Measurements from ENCODE around the gene SWAP70. TPM values are rescaled to one million over a fixed set of nuclear protein-coding genes. Genes with fewer than 3 reads are reported as not detected.

SWAP70 gene
- total and polyA plus RNA-seq, 9 of the 15 experiments (the other 6 are each of a cell fraction or from before 2014, with no cell fraction given) = 1.7 to 4.9 (median 3.9) TPM

DNA sequence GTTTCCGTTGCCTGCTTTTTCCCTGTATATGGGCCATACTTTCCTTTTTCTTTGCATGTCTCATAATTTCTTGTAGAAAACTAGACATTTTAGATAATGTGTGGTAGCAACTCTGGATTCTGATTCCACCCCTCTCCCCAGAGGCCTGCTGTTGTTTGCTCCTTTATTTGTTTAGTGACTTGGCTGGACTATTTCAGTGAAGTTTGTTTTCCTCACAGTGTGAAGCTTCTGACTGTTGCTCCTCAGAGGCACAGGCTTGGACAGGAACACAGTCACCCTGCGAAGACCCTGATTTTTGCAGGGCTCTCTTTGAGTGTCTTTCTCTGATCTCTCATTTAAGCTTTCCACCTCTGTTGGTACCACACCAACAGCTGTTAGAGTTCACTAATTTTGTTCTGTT lies 72.5 kb downstream of the SWAP70 start:
- H3K27ac ChIP-seq (ENCODE audit: extremely low read depth, low read depth, low read length) = no peak overlapping the region
- no TSS peak for BruUV-seq (replicated peaks)
- ChIA-PET CTCF (ENCODE audit: low intra/inter-chr PET ratio) (no interaction called here), POLR2A (interaction anchor here (1.1 kb wide), 1 partner anchor 55 kb away, joined by 3 read pairs; no protein-coding TSS in a partner anchor)
- H3K9ac ChIP-seq (ENCODE audit: insufficient read depth in 1 of 2, low read depth in 2 of 2, low read length in 2 of 2) = no peak overlapping the region
- no peaks in the 10 kb centered on the region for H3K27me3 ChIP-seq (ENCODE audit: control insufficient read depth in 2 of 2, insufficient read depth in 2 of 2, low read length in 2 of 2)
- intact Hi-C loops (cut with micrococcal nuclease) (no loop called here), in situ Hi-C loops (cut with MboI) (no loop called here)
- no peak for TF ChIP-seq U2AF2 (optimal IDR thresholded peaks at IDR 0.05; ENCODE audit: low read depth, low read length)
- TF ChIP-seq, protein P1, sequence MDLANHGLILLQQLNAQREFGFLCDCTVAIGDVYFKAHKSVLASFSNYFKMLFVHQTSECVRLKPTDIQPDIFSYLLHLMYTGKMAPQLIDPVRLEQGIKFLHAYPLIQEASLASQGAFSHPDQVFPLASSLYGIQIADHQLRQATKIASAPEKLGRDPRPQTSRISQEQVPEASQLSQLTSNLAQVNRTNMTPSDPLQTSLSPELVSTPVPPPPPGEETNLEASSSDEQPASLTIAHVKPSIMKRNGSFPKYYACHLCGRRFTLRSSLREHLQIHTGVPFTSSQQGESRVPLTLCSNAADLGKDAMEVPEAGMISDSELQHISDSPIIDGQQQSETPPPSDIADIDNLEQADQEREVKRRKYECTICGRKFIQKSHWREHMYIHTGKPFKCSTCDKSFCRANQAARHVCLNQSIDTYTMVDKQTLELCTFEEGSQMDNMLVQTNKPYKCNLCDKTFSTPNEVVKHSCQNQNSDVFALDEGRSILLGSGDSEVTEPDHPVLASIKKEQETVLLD (IDR thresholded peaks at IDR 0.05) = no peak
- no peak for TF ChIP-seq RBM14 (IDR thresholded peaks at IDR 0.05; ENCODE audit: borderline replicate concordance, insufficient read depth, low read depth, low read length)
- no peak for TF ChIP-seq CBX2 (IDR thresholded peaks at IDR 0.05; ENCODE audit: insufficient read depth, low read length, poor library complexity, severe bottlenecking)
- no peak for TF ChIP-seq STAG1 (CRISPR knock-in tag; IDR thresholded peaks at IDR 0.05; ENCODE audit: borderline replicate concordance)
- TF ChIP-seq, protein P2, sequence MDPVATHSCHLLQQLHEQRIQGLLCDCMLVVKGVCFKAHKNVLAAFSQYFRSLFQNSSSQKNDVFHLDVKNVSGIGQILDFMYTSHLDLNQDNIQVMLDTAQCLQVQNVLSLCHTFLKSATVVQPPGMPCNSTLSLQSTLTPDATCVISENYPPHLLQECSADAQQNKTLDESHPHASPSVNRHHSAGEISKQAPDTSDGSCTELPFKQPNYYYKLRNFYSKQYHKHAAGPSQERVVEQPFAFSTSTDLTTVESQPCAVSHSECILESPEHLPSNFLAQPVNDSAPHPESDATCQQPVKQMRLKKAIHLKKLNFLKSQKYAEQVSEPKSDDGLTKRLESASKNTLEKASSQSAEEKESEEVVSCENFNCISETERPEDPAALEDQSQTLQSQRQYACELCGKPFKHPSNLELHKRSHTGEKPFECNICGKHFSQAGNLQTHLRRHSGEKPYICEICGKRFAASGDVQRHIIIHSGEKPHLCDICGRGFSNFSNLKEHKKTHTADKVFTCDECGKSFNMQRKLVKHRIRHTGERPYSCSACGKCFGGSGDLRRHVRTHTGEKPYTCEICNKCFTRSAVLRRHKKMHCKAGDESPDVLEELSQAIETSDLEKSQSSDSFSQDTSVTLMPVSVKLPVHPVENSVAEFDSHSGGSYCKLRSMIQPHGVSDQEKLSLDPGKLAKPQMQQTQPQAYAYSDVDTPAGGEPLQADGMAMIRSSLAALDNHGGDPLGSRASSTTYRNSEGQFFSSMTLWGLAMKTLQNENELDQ (CRISPR knock-in tag; IDR thresholded peaks at IDR 0.05; ENCODE audit: borderline replicate concordance) = no peak
- no peak for TF ChIP-seq ZFPM2 (CRISPR knock-in tag; IDR thresholded peaks at IDR 0.05)
- TF ChIP-seq PPARD (CRISPR knock-in tag; IDR thresholded peaks at IDR 0.05) = no peak
- no peak for TF ChIP-seq ADNP (tag; IDR thresholded peaks at IDR 0.05)
- no peak for TF ChIP-seq ZNF695 (CRISPR knock-in tag; IDR thresholded peaks at IDR 0.05)
- TF ChIP-seq XRCC3 (IDR thresholded peaks at IDR 0.05) = no peak
- no peak for TF ChIP-seq ZFP30 (CRISPR knock-in tag; IDR thresholded peaks at IDR 0.05; ENCODE audit: borderline replicate concordance)
- TF ChIP-seq ZNF354B (CRISPR knock-in tag; IDR thresholded peaks at IDR 0.05) = no peak
- TF ChIP-seq, protein P3, sequence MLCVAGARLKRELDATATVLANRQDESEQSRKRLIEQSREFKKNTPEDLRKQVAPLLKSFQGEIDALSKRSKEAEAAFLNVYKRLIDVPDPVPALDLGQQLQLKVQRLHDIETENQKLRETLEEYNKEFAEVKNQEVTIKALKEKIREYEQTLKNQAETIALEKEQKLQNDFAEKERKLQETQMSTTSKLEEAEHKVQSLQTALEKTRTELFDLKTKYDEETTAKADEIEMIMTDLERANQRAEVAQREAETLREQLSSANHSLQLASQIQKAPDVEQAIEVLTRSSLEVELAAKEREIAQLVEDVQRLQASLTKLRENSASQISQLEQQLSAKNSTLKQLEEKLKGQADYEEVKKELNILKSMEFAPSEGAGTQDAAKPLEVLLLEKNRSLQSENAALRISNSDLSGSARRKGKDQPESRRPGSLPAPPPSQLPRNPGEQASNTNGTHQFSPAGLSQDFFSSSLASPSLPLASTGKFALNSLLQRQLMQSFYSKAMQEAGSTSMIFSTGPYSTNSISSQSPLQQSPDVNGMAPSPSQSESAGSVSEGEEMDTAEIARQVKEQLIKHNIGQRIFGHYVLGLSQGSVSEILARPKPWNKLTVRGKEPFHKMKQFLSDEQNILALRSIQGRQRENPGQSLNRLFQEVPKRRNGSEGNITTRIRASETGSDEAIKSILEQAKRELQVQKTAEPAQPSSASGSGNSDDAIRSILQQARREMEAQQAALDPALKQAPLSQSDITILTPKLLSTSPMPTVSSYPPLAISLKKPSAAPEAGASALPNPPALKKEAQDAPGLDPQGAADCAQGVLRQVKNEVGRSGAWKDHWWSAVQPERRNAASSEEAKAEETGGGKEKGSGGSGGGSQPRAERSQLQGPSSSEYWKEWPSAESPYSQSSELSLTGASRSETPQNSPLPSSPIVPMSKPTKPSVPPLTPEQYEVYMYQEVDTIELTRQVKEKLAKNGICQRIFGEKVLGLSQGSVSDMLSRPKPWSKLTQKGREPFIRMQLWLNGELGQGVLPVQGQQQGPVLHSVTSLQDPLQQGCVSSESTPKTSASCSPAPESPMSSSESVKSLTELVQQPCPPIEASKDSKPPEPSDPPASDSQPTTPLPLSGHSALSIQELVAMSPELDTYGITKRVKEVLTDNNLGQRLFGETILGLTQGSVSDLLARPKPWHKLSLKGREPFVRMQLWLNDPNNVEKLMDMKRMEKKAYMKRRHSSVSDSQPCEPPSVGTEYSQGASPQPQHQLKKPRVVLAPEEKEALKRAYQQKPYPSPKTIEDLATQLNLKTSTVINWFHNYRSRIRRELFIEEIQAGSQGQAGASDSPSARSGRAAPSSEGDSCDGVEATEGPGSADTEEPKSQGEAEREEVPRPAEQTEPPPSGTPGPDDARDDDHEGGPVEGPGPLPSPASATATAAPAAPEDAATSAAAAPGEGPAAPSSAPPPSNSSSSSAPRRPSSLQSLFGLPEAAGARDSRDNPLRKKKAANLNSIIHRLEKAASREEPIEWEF (CRISPR knock-in tag; IDR thresholded peaks at IDR 0.05) = no peak
- no peaks in the 10 kb centered on the region for H3K79me2 ChIP-seq (ENCODE audit: control insufficient read depth, insufficient read depth, low read length)
- no peak overlapping the region for H2AFZ ChIP-seq (ENCODE audit: low read depth, low read length)
- FAIRE-seq (no peak), ATAC-seq (no peak), DNase-seq (ENCODE audit: extremely low read depth in 1 of 4, low spot score in 3 of 4) (no peak)
- H4K20me1 ChIP-seq (replicated peaks; ENCODE audit: control insufficient read depth, insufficient read depth, low read length) = no peaks in the 10 kb centered on the region
- H3K36me3 ChIP-seq (ENCODE audit: control insufficient read depth, insufficient read depth, low read length) = no peaks in the 10 kb centered on the region
- H3K4me1 ChIP-seq (replicated peaks in 1 of 2; ENCODE audit: control insufficient read depth in 2 of 2, insufficient read depth in 2 of 2, low read length in 2 of 2) = no peaks in the 10 kb centered on the region
- no peak overlapping the region for H3K4me2 ChIP-seq (ENCODE audit: insufficient read depth, low read length)
- no peak overlapping the region for H3K4me3 ChIP-seq
- peaks cover 7% of the 10 kb centered on the region for H3K9me3 ChIP-seq (replicated peaks; ENCODE audit: control insufficient read depth, insufficient read depth, low read depth, low read length)
- WGBS (ENCODE audit: insufficient coverage, low coverage, missing lambda C conversion rate) = 41% methylated on average over 2 of the region's 2 CpGs
- H3K9me1 ChIP-seq (ENCODE audit: control insufficient read depth, insufficient read depth, low read length) = no peaks in the 10 kb centered on the region

Data from K562 (cell line).